Loucy (cell line): Measurements from ENCODE around the gene GNAO1.

Source experiments
- EZH2phosphoT487 ChIP-seq: fragments of 200-600 bp; IDR thresholded peaks from 2 replicates; pipeline ENCODE4 v1.6.1; 2018; ENCODE audit warnings: antibody characterized with exemption, mild to moderate bottlenecking, moderate library complexity, borderline replicate concordance
- TF ChIP-seq, protein P1 (sequence below): fragments of 200-600 bp; sonication (generic); conservative IDR thresholded peaks from 2 replicates; pipeline ENCODE4 v1.5.1; 2014; ENCODE audit warnings: mild to moderate bottlenecking, antibody characterized with exemption, low read length

DNA sequence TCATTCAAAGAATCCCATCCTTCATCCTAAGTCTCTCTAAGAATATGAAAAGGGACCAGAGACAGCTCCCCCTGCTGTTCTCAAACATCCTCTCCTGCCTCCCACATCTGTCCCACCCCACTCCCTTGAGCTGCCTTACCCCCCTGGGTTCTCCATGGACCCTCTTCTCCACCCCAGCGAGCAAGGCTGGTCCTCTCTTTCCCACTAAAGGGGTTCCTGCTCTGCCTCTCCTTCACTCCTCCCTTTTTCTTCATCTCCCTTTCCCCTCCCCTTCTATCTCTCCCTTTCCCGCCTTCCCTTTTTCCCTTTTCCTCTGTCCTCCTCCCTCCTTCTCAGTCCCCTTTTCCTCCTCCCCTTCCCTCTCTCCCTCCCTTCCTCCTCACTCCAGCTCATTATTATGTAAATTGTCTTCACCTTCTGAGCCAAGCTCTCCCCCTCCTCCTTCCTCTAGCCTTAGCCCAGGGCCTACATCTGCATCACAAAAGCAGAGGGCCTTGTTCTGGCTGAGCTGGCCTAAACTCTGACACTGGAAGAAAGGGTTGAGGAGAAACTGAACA, 90.0 kb downstream of the GNAO1 start:
- TF ChIP-seq, protein P1, sequence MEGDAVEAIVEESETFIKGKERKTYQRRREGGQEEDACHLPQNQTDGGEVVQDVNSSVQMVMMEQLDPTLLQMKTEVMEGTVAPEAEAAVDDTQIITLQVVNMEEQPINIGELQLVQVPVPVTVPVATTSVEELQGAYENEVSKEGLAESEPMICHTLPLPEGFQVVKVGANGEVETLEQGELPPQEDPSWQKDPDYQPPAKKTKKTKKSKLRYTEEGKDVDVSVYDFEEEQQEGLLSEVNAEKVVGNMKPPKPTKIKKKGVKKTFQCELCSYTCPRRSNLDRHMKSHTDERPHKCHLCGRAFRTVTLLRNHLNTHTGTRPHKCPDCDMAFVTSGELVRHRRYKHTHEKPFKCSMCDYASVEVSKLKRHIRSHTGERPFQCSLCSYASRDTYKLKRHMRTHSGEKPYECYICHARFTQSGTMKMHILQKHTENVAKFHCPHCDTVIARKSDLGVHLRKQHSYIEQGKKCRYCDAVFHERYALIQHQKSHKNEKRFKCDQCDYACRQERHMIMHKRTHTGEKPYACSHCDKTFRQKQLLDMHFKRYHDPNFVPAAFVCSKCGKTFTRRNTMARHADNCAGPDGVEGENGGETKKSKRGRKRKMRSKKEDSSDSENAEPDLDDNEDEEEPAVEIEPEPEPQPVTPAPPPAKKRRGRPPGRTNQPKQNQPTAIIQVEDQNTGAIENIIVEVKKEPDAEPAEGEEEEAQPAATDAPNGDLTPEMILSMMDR, result peak; percentile 58
- TF ChIP-seq EZH2phosphoT487, result no peak
